ENCODE results near the gene F5.
A peak's percentile ranks its signal among the peaks of the same experiment; 100 is the strongest.
"Not testable (repeated sequence)": the region's sequence is repeated elsewhere in the genome, so short reads cannot be mapped to it uniquely, and the experiment has no call there.

Gene F5

DNA sequence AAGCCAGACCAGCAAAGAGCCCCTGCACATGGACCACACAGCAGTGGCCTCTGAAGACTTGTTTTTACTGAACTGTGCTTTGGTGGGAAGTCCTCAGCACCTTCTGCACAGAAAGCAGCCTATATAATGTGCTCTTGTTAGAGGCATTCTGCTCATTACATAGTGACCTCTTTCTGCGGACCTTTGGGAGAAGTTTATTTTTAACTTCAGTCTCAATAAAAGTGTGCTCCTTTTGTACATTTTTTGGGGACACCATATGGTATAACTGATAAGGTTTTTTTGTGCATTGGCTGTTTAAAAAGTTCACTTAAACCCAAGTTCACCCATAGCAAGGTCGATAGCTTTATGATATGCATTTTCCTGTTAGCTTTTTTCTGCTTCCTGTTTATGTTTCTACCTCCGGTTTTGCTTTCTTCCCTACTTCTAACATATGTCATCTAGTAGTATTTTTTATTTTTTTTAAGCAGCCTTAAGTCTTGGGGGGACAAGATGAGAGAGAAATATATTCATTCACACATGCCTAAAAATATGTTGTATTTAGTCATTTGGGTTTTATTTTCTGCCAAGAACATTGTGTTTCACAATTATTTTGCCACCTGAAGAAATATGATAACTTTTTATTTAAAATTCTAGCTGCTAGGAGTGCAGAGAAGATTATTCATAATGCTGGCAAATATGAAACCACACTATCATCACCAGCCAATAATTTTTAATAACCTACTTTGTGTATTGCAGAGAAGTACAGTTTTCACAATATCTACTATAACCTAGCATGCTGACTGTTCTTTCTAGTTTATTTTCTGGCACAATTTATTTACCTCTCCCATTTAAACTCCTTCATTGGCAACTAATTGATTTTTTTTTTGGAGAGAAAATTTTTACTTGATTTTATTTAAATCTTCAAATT, 77.6 kb downstream of the F5 start:
- no peak for DNase-seq

DNA sequence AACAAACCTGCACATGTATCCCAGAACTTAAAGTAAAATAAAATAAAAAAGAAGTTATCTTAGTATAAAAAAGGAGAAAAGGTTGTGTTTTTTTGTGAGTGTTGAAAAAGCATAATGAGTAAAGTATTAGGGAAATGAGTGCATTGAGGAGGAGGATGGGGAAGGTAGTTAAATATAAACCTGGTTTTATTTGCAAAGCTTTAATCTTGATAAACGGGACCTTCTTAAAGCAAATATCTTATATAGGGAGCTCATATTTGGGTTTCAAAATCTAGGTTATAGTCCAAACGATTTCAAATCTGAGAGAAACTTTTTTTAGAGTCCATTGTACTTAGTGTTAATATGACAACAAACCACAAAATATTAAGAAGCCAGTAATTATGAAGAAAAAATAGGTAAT, 78.9 kb downstream of the F5 start:
- no peak for DNase-seq

DNA sequence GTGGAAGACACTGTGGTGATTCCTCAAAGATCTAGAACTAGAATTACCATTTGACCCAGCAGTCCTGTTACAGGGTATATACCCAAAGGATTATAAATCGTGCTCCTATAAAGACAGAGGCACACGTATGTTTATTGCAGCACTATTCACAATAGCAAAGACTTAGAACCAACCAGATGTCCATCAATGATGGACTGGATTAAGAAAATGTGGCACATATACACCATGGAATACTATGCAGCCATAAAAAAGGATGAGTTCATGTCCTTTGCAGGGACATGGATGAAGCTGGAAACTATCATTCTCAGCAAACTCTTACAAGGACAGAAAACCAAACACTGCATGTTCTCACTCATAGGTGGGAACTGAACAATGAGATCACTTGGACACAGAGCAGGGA, 82.7 kb downstream of the F5 start:
- not testable (repeated sequence) for DNase-seq

DNA sequence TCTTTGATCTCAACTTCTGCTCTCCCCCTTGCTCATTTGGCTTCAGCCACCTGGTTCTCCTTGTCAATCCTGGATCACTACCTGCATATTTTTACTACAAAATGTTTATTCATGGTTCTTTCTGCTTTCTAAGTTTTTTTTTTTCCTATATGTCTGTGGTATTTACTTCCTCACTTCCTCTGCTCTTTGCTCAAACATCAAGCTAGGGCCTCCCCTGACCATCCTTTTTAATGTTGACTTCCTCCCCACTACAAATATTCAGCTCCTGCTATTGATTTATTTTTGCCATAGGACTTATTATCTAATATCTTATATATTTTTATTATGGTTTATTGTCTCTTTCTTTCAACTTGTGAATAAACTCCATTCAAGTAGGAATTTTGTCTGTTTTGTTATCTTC, 86.5 kb downstream of the F5 start:
- no peak for DNase-seq

DNA sequence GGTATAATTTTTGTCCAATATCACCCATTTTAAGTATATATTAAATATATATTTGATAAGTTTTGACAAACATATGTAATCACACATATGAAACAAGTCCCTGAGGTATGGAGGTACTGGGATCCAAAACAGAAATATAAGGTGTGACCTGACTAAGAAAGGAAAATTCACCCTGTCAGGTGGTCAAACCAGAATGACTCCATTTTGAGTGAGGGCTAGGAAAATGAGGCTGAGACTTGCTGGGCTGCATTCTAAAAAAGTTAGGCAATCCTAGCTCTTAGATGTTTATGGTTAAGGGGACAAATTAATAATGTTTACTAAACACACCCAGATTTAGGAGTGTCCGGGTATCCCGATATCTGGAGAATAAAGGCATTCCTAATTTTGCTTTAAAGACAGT, 89.0 kb downstream of the F5 start:
- DNase-seq, result no peak

DNA sequence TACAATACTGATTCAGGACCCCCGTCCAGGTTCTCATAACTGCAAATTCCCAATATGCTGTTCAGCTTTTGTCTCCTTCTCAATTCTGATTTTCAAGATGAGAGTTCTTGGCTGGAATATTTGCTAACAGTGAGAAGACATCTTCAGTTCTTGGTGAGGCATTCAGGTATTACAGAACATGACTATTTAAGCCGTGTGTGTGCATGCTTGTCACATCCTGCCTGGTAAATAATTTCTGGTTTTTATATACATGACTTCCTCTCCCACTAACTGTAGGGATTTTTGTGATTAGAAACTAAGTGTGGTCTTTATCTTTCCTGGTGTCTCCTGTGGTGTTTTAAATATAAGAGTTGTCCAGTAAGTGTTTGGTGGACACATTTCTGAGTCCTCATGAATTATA, 90.4 kb downstream of the F5 start:
- DNase-seq, result no peak

DNA sequence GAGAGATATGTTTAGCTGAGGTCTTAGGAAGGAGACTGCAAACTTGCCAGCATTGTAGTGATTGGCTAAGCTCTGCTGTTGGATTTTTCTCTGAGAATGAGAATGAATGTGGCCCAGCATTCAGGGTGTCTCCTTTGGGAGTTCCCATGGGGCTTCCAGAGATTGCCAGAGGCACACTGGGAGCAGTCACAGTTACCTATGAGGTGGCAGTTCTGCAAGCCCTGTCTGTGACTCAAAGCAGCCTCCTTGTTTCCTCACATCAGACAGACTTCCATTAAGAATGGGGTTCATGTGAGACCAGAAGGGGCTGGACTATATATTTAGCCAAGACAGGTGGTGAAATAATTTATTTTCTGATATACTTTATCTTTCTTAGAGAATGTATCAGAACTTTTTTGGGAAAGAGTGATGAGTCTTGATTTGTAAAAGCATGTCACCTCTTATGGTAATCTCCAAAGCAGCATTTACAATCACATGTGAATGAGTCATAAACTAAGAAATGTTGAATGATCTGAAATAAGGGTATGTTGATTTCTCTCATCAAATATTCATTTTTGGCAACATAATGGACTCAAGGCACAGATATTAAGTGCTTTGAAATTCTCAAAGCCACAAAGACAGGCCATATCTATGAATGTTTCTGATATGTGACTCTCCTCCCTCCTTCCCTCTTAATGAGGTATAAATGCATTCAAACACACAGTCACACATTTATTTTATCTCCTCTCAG, 91.1 kb downstream of the F5 start:
- no peak for DNase-seq

DNA sequence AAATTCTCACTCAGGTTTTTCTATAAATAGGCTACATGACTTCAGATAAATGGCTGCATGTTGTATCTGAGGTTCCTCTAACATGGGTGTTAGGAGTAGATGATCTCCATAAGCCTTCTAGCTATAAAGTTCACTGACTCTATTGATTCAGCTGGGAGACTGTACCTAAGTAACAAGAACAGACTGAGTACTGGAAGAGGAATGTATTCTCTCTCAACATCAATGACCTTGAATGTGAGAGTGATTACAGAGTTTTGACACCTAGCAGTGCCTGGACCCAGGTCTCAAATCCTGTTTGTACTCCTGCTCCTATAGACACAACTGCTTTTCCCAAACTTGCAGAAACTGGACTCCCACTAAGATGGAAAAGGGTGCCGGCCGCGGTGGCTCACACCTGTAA, 91.9 kb downstream of the F5 start:
- no peak for DNase-seq

DNA sequence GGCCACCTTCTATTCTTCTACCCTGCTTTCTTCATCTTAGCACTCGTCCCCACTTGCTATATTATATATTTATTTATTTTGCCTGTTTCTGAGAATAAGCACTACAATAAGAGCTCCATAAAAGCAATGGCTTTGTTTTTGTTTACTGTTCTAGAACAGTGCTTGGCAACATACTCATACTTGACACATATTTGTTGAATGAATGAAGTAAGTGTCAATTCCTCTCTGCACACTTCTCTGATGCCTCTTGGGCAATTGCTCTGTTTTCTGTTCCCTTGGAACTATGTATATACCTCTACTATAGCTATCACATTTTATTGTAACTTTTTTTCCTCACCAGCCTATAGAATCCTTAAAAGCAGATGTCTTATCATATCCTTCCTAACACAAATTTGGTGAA, 93.0 kb downstream of the F5 start:
- no peak for DNase-seq

DNA sequence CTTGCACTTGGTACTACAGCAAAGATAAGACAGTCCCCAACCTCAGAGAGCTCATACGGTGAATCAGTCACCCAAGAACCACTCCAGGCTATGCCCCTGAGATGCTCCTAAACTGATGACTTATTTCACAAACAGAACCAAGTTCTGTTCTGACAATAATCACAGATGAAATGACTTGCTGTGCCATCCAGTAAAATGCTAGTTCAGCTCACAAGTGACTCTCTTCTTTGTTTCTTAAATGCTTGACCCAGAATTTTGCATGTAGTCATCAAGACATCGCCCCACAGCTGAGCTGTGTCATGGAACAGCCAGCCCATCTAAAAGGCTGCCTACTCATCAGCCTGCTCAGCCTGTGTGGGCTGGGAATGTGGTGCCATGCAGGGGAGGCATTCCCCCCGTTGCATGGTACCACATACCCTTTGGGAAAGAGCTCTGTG, 94.4 kb downstream of the F5 start:
- no peak for DNase-seq

DNA sequence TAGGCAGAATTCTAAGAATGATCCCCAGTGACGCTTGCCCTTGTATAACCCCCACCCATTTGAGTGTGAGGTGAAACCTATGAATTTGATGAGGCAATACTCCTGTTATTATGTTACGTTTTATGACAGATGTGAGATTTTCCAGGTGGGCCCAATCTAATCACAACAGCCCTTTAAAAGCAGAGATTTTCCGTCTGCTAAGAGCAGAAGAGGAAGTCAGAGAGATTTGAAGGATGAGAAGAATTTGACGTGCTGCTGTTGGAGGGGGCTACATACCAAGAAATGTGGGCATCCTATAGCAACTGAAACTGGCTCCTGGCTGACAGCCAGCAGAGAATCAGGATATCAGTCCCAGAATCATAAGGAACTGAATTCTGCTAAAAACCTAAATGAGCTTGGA, 98.1 kb downstream of the F5 start:
- DNase-seq, result no peak

DNA sequence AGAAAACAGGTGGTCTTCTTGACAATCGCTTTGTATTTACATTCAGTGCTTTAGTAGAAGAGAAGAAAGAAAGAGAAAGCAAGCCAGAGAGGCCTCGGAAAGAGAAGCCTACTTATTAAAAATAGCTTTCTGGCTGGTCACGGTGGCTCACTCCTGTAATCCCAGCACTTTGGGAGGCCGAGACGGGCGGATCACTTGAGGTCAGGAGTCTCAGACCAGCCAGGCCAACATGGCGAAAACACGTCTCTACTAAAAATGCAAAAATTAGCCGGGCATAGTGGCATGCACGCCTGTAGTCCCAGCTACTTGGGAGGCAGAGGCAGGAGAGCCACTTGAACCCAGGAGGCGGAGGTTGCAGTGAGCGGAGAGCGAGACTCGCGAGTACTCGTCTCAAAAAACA, 98.7 kb downstream of the F5 start:
- no peak for DNase-seq

DNA sequence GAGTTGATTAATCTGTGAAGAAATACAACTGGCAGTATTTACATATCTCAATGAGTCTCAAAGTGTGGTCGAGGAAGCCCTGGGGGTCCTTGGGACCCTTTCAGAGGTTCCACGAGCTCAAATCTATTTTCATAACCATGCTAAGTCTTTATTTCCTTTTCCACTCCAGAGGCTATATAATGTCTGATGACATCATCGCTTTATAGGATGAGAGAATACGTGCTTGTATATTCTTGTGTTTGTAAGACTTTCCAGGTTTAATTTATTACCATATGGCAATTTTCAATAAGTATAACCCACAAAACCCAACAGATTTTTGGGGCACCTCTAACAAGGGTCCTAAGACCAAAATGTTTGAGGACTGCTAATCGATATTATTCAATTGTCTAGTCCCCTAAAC, 99.1 kb downstream of the F5 start:
- no peak for DNase-seq

DNA sequence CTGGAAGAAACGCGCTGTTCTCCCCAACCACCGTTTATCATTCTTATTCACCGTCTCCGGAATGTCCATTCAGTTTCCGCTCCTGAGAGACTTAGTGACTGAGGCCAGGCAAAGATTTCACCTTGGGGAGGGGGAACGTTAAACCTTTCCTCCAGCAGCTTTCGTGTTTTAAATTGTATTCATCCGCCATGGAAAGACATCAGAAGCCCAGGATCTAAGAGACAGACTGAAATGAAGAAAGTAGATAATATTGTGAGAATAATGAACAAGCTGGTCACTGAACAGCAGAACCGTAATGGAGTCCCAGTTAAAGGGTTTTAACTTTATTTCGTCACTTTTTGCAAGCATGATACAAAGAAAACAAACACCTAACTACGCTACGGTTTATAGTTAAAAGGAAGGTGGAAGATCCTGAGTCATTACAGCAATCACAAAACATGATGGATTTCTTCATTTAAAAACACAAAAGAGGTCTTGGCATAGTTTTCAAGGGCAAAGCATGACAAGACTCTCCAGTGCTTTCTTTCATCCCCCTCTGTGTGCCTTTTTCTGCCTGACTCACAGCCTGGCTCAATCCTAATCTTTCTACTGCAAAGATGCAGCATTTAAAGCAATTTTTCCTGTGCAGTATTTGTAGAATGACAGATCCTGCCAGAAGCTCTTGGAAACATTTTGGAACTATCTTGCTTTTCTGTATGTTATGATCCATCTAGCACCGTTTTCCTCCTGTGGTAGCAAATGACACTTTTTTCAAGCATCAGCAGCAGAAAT, 99.8 kb downstream of the F5 start:
- DNase-seq, result peak in 2 of 14 donors; percentile 35 to 50

DNA sequence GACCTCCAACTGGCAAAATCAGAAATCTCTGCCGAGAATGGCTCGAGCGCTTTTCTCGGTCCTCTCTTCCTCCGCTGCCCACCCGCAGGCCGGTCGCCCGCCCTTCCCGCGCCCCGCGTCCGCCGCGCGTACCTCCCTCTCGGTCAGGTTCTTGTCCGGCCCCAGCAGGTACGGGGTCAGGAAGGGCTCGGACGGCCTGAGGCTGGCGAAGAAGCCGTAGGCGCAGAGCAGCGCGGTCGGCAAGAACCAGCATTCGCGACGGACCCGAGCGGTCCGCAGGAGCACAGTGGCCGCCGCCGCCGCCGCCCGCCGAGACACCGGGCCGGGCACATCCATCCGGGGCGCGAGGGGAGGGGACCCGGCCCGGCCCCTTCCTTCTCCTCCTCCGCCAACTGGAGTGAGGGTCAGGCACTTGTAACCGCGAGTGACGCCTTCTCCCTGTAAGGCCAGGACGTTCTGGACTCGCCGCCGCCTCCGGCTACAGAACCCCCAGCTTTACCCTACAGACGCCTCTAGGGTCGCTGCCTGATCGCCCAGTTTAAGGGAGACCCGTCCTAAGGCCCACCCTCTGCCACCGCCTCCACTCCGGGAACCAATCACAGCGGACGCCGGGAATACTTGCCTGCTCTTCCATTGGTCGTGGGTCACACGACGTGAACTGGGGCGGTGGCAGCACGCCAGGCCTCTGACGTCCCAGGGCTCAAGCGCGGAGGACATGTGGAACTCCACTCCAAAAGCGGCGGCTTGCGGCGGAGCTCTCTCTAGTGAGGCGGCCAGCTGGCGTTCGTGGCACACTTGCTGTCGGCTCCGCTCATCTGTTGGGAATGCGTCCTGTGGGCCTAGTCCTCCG, 100.6 kb downstream of the F5 start, which contains the start of gene SLC19A2:
TSS of gene SLC19A2 (minus strand) at position 514 of the 850 bp plus-strand sequence. CDS start at position 336, 178 bp downstream.
- peak; percentile 93 to 99 (median 98) for DNase-seq

DNA sequence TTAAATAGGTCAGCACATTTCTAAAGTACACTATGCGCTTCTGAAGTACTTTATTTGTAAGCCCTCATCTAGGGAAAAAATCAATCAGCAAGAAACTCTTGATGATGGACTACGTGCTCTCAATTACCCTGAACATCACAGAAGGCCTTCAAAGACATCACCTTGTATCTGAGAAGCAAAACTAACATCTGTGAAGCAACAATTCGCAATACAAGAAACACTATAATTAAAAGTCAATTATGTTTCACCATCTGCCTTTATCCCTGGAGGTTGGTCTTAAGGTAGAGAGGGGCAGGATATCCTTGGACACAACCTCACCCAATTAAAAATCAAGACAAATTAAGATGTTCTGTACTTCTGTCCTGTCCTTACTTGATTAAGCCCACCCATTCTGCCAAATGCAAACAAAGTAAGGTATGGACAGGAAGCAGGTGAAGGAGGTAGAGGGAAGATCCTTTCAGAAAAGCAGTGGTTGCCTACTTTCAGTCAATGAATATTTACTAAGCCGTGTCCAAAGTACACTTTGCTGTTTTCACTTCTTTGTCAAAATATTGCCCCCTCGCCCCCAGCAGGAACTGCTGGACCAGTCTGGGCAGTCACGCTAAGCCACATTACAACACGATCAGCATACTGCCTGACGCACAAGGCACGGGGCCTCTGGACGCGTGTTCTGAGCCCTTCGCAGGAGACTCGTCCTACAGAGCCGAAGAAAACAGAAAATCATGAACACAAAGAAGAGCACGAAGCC, 101.4 kb downstream of the F5 start:
- peak in 11 of 14 donors; percentile 25 to 75 (median 65) for DNase-seq

DNA sequence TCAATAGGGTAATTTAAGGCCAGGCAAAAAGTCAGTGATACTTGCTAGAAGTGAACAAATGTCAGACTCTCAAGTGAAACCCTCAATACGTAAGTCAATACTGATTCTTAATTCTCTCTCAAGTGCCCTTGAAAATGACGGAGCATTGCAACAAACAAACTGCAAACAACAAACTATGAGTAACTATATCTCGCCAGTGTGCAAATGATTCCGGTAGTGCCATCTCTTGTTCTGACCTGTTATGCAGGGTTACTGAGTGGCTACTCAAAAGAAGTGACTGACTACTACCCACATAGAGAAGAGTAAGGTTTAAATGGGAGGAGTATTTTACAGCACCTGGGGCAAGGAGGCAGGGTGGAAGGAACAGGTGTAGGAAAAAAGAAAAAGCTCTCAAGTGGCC, 102.2 kb downstream of the F5 start:
- peak in 1 of 14 donors; percentile 5 for DNase-seq

DNA sequence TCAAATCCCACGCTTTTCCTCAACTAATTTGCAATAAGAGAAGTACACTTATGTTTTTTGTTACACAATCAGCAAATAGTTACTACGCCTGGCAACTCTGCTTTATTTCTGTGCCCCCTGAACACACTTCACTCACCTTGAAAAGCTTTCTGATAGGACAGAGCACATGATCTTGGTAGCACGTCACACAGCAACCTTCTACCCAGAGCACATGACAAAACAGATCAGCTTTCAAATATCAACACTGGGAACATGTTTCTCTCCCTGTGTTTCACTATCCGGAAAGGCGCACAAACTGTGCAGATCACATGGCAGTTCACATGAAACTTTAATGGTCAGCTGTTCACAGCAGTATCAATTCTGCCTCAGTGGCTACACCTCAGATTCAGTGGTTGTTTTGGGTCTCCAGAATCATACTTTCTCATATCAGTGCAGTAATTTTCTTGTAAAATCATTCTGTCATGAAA, 102.7 kb downstream of the F5 start:
- DNase-seq, result peak in 3 of 14 donors; percentile 6 to 26 (median 9)

DNA sequence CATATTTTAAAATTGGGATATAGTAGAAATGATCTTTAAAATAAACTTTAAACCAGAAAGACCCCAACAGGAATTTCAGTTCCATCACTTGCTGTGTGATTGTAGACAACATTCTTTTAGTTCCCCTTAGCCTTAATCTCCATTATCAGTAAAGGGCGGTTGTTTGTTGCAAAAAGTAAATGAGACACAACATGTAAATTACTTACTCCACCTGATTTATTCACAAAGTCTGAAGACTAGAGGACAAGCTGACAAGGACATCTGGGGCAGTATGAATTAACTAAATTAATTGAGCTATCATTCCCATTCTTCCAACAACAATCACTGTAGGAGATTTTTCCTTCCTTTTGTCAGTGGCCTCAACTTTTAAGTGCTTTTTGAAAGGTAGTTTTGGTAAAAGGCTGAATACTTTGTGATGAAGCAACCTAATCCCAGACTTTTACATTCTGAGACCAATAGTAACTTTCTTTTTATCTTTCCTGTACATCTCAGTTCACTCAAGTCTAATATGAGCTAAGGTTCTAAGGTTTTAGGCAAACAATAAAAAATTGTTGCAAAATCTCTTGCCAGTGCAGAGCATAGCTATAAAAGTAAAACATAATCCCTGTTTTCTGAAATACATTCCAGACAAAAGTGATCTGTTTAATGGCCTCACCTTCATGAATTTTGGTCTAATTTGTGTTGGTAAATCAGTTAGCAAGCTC, 106.8 kb downstream of the F5 start:
- no peak for DNase-seq

DNA sequence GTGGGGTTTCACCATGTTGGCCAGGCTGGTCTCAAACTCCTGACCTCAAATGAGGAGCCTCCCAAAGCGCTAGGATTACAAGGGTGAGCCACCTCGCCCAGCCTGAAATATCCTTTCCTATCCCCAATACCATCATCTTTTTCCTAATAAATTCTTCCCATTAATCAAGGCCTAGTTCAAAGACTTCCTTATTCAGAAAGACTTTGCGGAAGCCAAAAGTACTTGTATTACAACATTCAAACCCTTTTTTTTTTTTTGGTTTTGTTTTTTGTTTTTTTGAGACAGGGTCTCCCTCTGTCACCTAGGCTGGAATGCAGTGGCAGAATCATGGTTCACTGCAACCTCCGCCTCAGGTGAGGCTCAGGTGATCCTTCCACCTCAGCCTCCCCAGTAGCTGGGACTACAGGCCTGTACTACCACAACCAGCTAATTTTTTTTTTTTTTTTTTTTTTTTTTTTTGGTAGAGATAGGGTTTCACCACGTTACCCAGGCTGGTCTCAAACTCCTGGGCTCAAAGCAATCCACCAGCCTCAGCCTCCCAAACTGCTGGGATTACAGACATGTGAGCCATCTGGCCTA, 108.1 kb downstream of the F5 start:
- no peak for DNase-seq
